Measurements from ENCODE around the gene FBXW9.
"Not testable (repeated sequence)": the region's sequence is repeated elsewhere in the genome, so short reads cannot be mapped to it uniquely, and the experiment has no call there.

FBXW9 gene

GRCh38 chr19:12715102-12715501 lies 18.7 kb upstream of the FBXW9 start:
- no peak for DNase-seq

GRCh38 chr19:12713304-12713703 lies 16.9 kb upstream of the FBXW9 start:
- not testable (repeated sequence) for DNase-seq

GRCh38 chr19:12712077-12712476 lies 15.6 kb upstream of the FBXW9 start:
- not testable (repeated sequence) for DNase-seq

- no peak for DNase-seq
These were observed 14.8 kb upstream of the FBXW9 start for GRCh38 chr19:12711187-12711586.

GRCh38 chr19:12708641-12709040 lies 12.2 kb upstream of the FBXW9 start:
- DNase-seq, result no peak

DNA sequence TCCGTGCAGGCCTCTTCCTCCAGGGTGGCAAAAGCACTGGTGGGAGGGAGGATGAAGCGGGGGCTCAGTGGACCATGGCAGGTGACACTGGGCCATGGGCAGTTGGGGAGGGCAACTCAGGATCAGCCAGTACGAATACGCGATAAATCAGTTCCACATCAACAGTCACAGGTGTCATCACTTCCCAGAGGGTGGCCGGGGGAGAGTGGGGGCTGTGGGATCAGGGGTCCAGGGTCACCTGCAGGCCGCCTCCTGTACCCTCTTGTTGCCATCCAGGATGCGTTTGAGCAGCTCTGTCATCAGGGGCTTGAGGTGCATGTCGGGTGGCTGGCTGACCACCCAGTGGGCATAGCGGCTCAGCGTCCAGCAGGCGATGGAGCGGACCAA lies 9.9 kb upstream of the FBXW9 start:
- DNase-seq, result no peak

- DNase-seq, result no peak
These were observed 9.4 kb upstream of the FBXW9 start for GRCh38 chr19:12705654-12706331.

DNA sequence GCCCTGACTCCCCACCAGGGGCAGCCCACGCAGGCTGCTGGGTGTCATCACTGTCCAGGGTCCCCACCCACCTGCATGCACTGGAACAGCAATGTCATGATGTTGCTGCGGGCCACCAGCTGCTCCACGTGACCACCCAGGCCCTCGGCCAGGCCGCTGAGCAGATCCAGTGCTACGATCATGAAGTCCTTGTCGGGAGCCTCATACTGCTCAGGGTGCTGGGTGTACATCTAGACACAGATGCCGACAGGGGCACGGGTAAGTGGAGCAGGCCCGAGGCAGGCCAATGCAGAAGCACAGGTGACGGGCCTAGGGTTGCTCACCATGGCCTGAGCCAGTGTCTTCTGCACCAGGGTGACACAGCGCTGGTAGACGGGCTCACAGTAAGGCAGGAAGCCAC lies 8.7 kb upstream of the FBXW9 start:
- DNase-seq, result no peak

DNA sequence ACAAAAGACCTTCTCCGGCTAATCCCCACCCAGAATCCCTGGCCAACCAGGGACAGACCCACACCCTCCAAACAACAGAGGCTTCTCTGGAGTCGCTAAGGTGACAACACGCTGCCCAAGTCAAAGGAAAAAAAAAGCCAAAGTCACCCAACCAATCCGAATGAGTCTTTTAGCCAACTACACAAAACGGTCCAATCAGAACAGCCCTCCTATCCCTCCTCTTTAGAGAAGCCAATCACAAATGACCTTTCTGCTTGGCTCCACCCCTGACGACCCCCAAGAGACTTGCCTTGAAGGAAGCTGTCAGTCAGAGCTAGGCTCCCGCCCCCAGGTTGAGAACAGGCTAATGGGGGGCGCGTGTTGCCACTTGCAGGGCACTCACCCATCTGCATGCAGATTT lies 6.6 kb upstream of the FBXW9 start:
- DNase-seq, result peak; percentile 1

GRCh38 chr19:12701596-12702282 lies 5.3 kb upstream of the FBXW9 start:
- no peak for DNase-seq

DNA sequence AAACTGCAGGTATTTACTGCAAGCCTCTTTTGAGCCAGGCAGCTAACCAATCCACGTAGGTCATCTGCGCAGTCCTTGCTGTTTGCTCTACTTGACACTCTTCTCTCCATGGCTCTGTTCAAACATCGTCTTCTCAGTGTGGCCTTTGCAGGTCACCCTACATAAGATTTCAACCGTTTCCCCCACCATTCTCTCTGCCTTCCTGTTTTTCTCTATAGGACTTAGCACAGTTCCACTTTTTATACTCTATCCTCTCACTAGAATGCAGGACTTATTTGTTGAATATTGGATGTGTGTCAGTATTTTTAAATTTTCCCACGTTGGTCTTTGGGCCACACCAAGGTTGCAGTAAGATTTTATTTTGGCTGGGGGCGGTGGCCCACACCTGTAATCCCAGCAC lies 1.7 kb upstream of the FBXW9 start:
- no peak for DNase-seq

- not testable (repeated sequence) for DNase-seq
These were observed 994 bp upstream of the FBXW9 start for GRCh38 chr19:12697425-12697824.

GRCh38 chr19:12695997-12696365 lies 450 bp downstream of the FBXW9 start:
- no peak for DNase-seq

- no peak for DNase-seq
These were observed 917 bp downstream of the FBXW9 start for GRCh38 chr19:12695514-12695913.

GRCh38 chr19:12695096-12695495 lies 1.3 kb downstream of the FBXW9 start:
- no peak for DNase-seq

DNA sequence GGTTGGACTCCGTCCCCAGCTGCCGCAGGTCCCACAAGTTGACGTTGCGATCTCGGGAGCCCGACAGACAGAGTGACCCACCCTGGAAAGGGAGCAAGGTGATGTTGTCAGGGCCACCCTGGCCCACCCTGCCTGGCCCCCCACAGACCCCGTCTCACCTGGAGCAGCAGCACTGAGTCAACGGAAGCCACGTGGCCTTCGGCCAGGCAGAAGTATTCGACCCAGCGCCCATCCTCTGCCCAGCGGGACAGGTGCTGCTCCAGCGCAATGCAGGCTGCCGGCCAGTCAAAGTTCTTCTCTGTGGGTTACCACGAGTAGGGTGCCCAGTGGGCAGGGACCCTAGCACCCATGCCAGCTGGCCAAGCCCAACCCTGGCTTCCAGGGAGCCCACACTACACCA lies 1.8 kb downstream of the FBXW9 start:
- DNase-seq, result no peak

DNA sequence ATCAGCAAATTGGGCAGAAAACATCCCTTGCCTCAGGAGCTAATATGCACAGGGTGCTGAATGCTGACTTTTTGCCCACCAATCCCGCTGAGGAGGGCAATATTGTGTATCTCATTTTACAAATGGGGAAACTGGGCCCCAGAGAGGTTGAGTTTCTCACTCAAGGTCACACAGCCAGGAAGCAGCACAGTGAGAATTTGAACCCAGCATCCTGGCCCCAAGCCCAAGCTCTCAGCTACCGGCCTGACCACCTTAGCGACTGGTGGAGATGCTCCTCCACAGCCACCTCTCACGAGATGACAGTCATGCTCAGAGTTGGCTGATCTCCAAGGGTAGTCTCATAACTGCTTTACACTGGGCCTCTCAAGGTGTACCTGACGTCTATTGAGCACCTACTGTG lies 3.5 kb downstream of the FBXW9 start:
- DNase-seq, result no peak

GRCh38 chr19:12689581-12690216 lies 6.7 kb downstream of the FBXW9 start:
- DNase-seq, result no peak

- no peak for DNase-seq
These were observed 7.4 kb downstream of the FBXW9 start for GRCh38 chr19:12689012-12689411.

DNA sequence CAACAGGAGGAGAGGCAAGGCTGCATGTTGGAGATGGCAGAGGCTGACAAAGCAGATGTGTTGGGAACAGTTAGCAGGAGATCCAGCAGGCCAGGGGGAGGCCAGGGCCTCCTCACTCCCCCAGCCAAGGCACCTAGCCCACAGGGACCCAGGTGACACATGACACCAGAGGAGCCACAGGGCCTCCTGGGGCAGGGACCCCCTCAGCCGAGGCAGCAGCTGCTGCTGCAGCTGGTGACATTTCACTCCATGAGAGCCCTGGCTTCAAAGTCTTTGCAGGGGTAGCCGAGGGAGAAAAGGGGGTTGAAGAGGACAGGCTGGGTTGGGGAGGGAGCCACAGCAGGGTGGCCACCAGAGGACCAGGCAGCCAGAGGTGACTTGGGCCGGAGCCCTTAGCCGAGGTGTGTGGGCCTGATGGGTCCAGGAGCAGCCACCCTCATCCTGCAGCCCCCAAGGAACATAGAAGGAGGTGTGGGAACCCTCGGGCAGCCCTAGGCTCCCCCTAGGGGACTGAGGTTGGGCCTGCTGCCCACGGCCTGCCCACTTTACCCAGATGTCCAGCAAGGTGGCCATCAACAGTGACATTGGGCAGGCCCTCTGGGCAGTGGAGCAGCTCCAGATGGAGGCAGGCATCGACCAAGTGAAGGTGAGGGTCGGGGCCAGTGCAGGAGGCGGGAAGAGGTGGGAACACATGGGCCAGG lies 8.8 kb downstream of the FBXW9 start, which contains the start of gene GNG14:
TSS of gene GNG14 (plus strand) at position 503 of the 701 bp plus-strand sequence. CDS start at position 554, 51 bp downstream.
- DNase-seq, result no peak

DNA sequence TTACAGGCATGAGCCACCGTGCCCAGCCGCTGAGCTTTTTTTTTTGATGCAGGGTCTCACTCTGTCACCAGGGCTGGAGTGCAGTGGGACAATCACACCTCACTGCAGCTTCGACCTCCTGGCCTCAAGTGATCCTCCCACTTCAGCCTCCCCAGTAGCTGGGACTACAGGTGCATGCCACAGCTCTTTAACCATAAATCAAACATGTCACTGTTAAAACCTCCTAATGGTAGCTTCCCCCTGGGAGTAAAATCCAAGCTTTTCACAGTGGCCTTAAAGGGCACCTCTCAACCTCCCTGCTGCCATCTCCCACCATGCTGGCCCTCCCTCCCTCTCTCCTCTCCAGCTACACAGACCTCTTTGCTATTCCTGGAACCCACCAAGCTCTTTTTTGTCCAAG lies 10.6 kb downstream of the FBXW9 start:
- no peak for DNase-seq

GRCh38 chr19:12681074-12681987 lies 15.1 kb downstream of the FBXW9 start, which contains the start of gene DHPS:
DHPS (minus strand) TSS chr19:12681880; CDS start chr19:12681766, 114 bp downstream.
- peak; percentile 93 for DNase-seq
